Sigmoid colon (tissue), 4 donors: ENCODE data around the gene HECW1.

Source experiments
- CTCF ChIP-seq, 4 experiments: fragments of 450-650 bp in 3 of 4; fragments of 200-600 bp in 1 of 4; IDR thresholded peaks; one replicate each; pipeline ENCODE4 v1.5.1; 2016 to 2019; ENCODE audit warnings: antibody characterized with exemption in 4 of 4, mild to moderate bottlenecking in 3 of 4, moderate library complexity in 2 of 4
- EP300 ChIP-seq, 4 donors: sonication (generic); formaldehyde crosslinking; IDR thresholded peaks; one replicate each; pipeline ENCODE4 v1.6.1; 2017; ENCODE audit warnings: antibody characterized with exemption in 4 of 4
- POLR2A ChIP-seq, 2 donors: fragments of 450-650 bp; IDR thresholded peaks; one replicate each; pipeline ENCODE4 v1.6.1; 2016; ENCODE audit warnings: antibody characterized with exemption in 2 of 2, mild to moderate bottlenecking in 2 of 2, moderate library complexity in 2 of 2
- POLR2AphosphoS5 ChIP-seq, 4 donors: sonication (generic); formaldehyde crosslinking; IDR thresholded peaks; one replicate each; pipeline ENCODE4 v1.6.1; 2017; ENCODE audit warnings: antibody characterized with exemption in 4 of 4

- TF ChIP-seq POLR2A (IDR thresholded peaks at IDR 0.05) (no peak), POLR2AphosphoS5 (IDR thresholded peaks at IDR 0.05) (no peak), CTCF (IDR thresholded peaks at IDR 0.05) (no peak), EP300 (IDR thresholded peaks at IDR 0.05) (no peak)
These were observed 377.6 kb downstream of the HECW1 start for GRCh38 chr7:43490016-43490415.
